MCF 10A (cell line): ENCODE results near the gene HEMK1. TPM values are rescaled to one million over a fixed set of nuclear protein-coding genes. Genes with fewer than 3 reads are reported as not detected.

Experiments
- BruUV-seq: library from RNA; stranded (reverse); fragments of 400-500 nt; replicated peaks from 2 replicates; lab custom pipeline; 2021; lab: Mats Ljungman, UMichigan
- CTCF ChIA-PET: fragments of 300-600 bp; sonication (Branson Sonifier 250); formaldehyde crosslinking; extraction: SDS; loops from one replicate; lab custom pipeline; 2021; ENCODE audit warnings: antibody characterized with exemption, inconsistent platforms; lab: Yijun Ruan, JAX
- POLR2A ChIA-PET: fragments of 300-600, 350-650 bp; sonication (Branson Sonifier 250); formaldehyde crosslinking; extraction: SDS; loops from one replicate; lab custom pipeline; 2020; ENCODE audit warnings: antibody characterized with exemption, inconsistent platforms; lab: Yijun Ruan, JAX
- DNase-seq: peaks from one replicate; pipeline ENCODE4 v3.0.0-alpha.2; 2018; ENCODE audit not compliant: unreplicated experiment
- H3K27ac Mint-ChIP-seq: one replicate; pipeline ENCODE4 v1.8.0; 2022; ENCODE audit warnings: mild to moderate bottlenecking, low read depth, mixed read lengths; ENCODE audit not compliant: unreplicated experiment
- H3K27me3 Mint-ChIP-seq: one replicate; pipeline ENCODE4 v1.8.0; 2022; ENCODE audit warnings: mixed read lengths; ENCODE audit not compliant: insufficient read depth, unreplicated experiment
- H3K36me3 Mint-ChIP-seq: one replicate; pipeline ENCODE4 v1.8.0; 2022; ENCODE audit warnings: mild to moderate bottlenecking, moderate library complexity, mixed read lengths; ENCODE audit not compliant: insufficient read depth, unreplicated experiment
- H3K4me1 Mint-ChIP-seq: one replicate; pipeline ENCODE4 v1.8.0; 2022; ENCODE audit warnings: mixed read lengths; ENCODE audit not compliant: insufficient read depth, unreplicated experiment
- H3K4me3 Mint-ChIP-seq: one replicate; pipeline ENCODE4 v1.8.0; 2022; ENCODE audit warnings: mild to moderate bottlenecking, moderate library complexity, mixed read lengths; ENCODE audit not compliant: unreplicated experiment
- H3K9me3 Mint-ChIP-seq: one replicate; pipeline ENCODE4 v1.8.0; 2022; ENCODE audit warnings: mixed read lengths; ENCODE audit not compliant: unreplicated experiment
- intact Hi-C: fragments of 100-400 bp; cut with micrococcal nuclease; formaldehyde crosslinking; loops from 2 replicates; pipeline ENCODE4 v1.14.1; 2022
- total RNA-seq: library from RNA; stranded (reverse); gene quantifications from 2 replicates; pipeline ENCODE4 v1.2.3, GENCODE V29; 2022
- TF ChIP-seq, protein P1 (sequence below): fragments of 200-600 bp; IDR thresholded peaks from one replicate; pipeline ENCODE4 v1.8.0; 2022; ENCODE audit warnings: antibody characterized with exemption, mild to moderate bottlenecking; ENCODE audit not compliant: unreplicated experiment

Gene HEMK1
- total RNA-seq, 1 experiment from 2014 or later, result 19.9 TPM

GRCh38 chr3:50607271-50608091 is 38.2 kb downstream of the HEMK1 start:
- intact Hi-C loops, result no loop called here
- POLR2A ChIA-PET, result no interaction called here
- no peaks in the 10 kb centered on the region for H3K9me3 Mint-ChIP-seq
- H3K4me3 Mint-ChIP-seq, result no peak overlapping the region
- DNase-seq, result no peak
- H3K36me3 Mint-ChIP-seq, result peaks cover 4% of the 10 kb centered on the region
- TF ChIP-seq, protein P1, sequence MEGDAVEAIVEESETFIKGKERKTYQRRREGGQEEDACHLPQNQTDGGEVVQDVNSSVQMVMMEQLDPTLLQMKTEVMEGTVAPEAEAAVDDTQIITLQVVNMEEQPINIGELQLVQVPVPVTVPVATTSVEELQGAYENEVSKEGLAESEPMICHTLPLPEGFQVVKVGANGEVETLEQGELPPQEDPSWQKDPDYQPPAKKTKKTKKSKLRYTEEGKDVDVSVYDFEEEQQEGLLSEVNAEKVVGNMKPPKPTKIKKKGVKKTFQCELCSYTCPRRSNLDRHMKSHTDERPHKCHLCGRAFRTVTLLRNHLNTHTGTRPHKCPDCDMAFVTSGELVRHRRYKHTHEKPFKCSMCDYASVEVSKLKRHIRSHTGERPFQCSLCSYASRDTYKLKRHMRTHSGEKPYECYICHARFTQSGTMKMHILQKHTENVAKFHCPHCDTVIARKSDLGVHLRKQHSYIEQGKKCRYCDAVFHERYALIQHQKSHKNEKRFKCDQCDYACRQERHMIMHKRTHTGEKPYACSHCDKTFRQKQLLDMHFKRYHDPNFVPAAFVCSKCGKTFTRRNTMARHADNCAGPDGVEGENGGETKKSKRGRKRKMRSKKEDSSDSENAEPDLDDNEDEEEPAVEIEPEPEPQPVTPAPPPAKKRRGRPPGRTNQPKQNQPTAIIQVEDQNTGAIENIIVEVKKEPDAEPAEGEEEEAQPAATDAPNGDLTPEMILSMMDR, result no peak
- CTCF ChIA-PET, result interaction anchor here (0.9 to 13.5 kb wide), 2 partner anchors 35 to 783 kb away, joined by 5 to 397 read pairs; partner anchors contain the start of genes C3orf18 and HEMK1
- BruUV-seq, result no TSS peak
- H3K4me1 Mint-ChIP-seq, result peaks cover 21% of the 10 kb centered on the region
- no peaks in the 10 kb centered on the region for H3K27me3 Mint-ChIP-seq
- no peak overlapping the region for H3K27ac Mint-ChIP-seq

DNA sequence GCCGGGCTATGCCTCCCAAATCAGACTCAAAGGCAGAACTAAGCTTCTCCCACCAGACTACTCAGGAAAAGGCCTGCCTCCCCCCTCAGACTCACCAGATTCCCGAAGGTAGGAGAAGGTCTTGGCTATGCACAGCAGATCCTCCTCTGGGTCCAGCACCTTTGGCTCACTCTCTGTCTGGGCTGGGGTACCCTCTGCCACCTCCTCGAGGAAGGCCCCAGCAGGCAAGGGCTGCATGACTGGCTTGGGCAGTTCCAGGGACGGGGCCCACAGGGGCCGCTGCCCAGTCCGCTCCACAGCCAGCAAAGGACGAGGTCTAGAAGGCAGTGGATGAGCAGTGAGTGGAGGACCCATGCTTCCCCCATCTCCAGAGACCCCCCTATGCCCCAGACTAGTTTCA is 39.0 kb downstream of the HEMK1 start:
- intact Hi-C loops, result no loop called here
- H3K9me3 Mint-ChIP-seq, result no peaks in the 10 kb centered on the region
- peaks cover 19% of the 10 kb centered on the region for H3K4me1 Mint-ChIP-seq
- no peak for DNase-seq
- ChIA-PET CTCF (interaction anchor here (0.7 to 13.5 kb wide), 3 partner anchors 36 to 782 kb away, joined by 3 to 397 read pairs (median 5); partner anchors contain the start of genes C3orf18 and HEMK1), POLR2A (no interaction called here)
- H3K4me3 Mint-ChIP-seq, result no peak overlapping the region
- peaks cover 5% of the 10 kb centered on the region for H3K36me3 Mint-ChIP-seq
- no TSS peak for BruUV-seq
- H3K27me3 Mint-ChIP-seq, result no peaks in the 10 kb centered on the region
- TF ChIP-seq, protein P1, result no peak
- H3K27ac Mint-ChIP-seq, result no peak overlapping the region

DNA sequence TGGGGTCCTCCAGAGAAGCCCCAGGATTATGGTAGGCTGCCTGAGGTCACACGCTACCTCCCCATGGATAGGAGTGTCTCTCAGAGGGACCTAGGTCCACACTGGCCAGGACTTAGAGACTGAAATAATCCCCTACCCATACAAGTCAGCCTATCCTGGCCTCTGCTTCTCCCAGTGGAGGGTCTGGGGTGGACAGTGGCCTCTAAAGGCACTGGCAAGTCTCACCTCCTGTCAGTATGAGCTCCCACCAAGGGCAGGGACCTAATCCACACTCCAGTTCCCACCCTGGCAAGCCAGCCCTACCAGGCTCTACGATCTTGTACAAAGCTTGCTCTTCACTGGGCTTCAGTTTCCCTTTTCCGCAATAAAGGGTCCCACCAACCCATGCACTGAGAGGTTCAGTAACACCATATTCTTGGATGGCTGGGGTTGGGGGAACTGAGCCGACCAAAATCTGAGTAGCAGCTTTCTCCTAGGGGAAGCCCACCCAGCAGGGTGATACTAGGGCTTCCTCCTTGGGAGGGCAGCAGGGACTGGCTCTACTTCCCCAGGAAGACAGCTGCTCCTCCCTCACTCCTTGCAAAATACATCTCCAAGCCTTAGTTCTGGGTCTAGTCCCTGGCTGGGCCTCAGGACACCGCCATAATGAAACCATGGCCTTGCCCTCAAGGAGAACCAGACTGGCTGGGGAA is 39.9 kb downstream of the HEMK1 start:
- no TSS peak for BruUV-seq
- no peak for DNase-seq
- ChIA-PET CTCF (interaction anchor here (0.6 to 13.5 kb wide), 6 partner anchors 37 to 780 kb away, joined by 3 to 397 read pairs (median 4); partner anchors contain the start of genes C3orf18 and HEMK1), POLR2A (interaction anchor here (0.6 to 5.3 kb wide), 3 partner anchors 9 to 145 kb away, joined by 3 to 48 read pairs (median 3); partner anchors contain the start of genes C3orf18 and HEMK1)
- Mint-ChIP-seq H3K27ac (no peak overlapping the region), H3K36me3 (peaks cover 5% of the 10 kb centered on the region), H3K27me3 (no peaks in the 10 kb centered on the region), H3K4me3 (no peak overlapping the region), H3K9me3 (no peaks in the 10 kb centered on the region), H3K4me1 (peaks cover 26% of the 10 kb centered on the region)
- intact Hi-C loops, result no loop called here
- TF ChIP-seq, protein P1, result no peak

DNA sequence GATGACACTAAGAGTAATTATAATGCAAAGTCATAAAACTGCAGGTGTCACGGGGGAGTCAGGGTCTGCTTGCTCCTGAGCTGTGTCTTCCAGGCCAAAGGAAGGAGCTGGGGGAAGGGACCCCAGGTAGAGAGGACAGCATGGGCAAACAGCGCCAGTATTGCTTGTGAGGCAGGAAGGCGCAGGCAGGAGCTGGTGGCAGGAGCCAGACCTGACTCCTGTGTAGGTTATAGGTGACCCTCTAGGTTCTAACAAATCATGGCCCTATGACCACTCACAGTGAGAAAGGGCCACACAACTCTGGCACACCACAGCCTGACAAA is 40.4 kb downstream of the HEMK1 start:
- H3K36me3 Mint-ChIP-seq, result peaks cover 5% of the 10 kb centered on the region
- TF ChIP-seq, protein P1, result no peak
- H3K9me3 Mint-ChIP-seq, result no peaks in the 10 kb centered on the region
- DNase-seq, result no peak
- ChIA-PET CTCF (interaction anchor here (0.6 to 13.5 kb wide), 6 partner anchors 14 to 780 kb away, joined by 3 to 397 read pairs (median 4); partner anchors contain the start of genes C3orf18 and HEMK1), POLR2A (interaction anchor here (0.6 to 5.3 kb wide), 3 partner anchors 9 to 146 kb away, joined by 3 to 48 read pairs (median 3); partner anchors contain the start of genes C3orf18 and HEMK1)
- intact Hi-C loops, result loop anchor here (5.0 to 10.0 kb wide), 2 partner anchors 262 to 1065 kb away; partner anchors contain the start of genes TEX264 and ZMYND10
- H3K4me3 Mint-ChIP-seq, result no peak overlapping the region
- H3K27me3 Mint-ChIP-seq, result no peaks in the 10 kb centered on the region
- H3K4me1 Mint-ChIP-seq, result peaks cover 29% of the 10 kb centered on the region
- no TSS peak for BruUV-seq
- H3K27ac Mint-ChIP-seq, result no peak overlapping the region
